ENCODE data around the gene GRIN2A. TPM values are rescaled to one million over a fixed set of nuclear protein-coding genes. Genes with fewer than 3 reads are reported as not detected.

The GRIN2A gene
- total RNA-seq, 1 donor from 2014 or later = 10.9 TPM

DNA sequence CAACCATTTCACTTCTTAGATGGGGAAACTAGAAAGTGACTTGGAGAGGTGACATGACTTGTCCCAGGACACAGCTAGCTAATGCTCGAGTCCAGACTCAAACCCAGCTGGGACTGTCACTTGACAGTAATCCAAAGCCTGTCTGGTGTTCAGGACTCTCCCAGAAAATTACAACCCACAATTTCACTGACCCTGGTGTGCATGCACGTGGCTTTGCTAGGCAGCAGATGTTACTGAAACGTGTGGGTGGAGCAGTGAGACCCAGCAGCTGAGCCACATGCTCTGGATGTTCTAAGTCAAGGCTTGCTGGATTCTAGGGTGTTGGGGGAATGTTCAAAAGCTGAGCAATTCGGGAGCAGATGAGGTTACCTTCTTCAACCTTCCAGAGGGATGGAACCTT is 364.6 kb downstream of the GRIN2A start:
- peak; percentile 33 for DNase-seq

DNA sequence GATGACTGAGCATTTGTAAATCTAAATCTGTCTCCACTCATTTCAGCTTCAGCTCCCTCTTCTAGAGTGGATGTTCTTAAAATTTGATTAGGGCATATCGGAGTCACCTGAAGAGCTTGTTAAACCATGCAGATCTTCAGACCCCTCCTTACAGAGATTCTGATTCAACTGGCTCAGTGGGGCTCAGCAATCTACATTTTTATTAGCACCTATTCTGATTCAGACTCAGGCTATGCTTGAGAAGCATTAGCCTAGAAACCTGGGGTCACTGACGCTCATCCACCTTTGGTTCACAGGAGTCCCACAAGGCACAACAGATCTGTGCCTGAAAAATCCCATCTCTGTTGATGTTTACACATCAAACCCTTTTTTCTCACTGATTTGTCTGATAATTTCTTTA is 365.6 kb downstream of the GRIN2A start:
- no peak for DNase-seq

DNA sequence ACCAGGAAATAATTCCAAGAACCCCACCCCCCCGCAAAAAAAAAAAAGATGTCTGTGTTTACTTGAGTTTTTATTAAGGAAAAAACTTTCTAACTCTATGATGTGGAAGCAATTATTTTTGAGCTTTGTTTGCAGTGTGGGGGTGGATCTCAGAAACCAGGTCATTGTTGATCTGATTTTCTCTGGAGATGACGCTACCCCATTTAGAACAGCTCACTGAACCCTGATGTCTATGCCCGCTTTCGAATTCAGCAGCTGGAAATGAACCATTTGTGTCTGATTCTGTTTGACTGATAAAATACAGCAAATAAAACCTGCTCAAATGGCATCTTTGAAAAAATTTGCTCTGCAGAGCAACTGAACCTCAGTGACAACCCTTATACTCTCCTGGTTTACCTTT is 368.6 kb downstream of the GRIN2A start:
- DNase-seq = no peak

DNA sequence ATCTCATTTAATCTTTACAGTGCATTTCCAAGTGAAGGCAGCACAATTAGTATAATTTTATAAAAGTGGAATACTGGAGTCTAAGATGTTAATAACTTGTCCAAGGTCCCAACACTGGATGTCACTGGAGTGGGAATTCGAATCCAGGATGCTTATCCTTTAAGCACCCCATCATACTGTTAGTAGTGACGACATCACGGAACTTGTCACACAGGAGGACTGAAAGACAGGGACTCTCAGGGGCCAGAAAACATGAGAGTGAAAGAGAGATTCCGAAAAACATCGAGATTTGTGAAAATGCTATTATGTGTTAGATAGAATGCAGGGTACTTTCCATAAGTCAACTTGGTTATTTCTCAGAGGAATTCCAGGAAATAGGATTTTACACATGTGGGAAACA is 374.0 kb downstream of the GRIN2A start:
- DNase-seq = no peak

DNA sequence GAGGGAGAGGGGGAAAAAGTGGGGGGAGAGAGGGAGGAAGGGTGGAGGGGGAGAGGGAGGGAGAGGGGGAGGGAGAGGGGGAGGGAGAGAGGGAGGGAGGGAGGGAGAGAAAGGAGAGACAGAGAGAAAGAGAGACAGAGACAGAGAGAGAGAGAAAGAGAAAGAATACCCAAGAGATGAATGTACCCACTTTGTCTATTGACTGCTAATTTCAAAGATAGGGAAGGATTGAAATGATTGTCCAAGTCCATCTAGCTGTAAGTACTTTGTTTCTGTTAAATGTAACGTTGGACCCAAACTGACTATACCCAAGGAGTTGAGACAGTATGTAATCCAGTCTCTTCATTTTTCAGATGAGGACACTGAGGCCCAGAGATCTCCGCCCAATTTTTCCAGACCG is 374.9 kb downstream of the GRIN2A start:
- DNase-seq = no peak

DNA sequence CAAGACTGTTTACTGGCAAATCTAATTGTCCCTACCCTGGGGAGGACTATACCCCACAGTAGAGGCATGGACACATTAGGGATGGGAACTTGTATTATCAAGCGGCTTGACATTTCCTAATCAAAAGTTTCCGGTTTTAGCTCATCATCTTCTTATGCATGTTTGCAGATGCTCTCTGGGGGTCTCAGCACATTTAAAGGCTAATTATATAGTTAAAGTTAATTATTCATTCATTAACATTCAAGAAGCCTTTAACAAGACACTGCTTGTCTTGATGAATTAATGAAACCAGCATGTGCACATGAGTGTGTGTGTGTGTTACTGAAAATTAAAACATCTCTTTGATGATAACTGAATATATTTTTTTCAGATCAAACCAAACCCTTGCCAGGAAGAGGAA is 377.1 kb downstream of the GRIN2A start:
- DNase-seq = no peak

DNA sequence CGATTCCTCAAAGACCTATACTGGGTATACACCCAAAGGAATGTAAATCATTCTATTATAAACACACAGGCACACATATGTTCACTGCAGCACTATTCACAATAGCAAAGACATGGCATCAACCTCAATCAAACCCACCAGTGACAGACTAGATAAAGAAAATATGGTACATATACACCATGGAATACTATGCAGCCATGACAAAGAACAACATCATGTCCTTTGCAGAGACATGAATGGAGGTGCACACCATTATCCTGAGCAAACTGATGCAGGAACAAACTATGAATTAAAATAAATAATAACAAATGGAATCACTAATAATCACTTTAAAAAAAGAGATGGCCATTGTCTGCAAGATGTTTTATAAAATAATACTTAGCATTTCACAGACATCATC is 380.1 kb downstream of the GRIN2A start:
- no peak for DNase-seq

DNA sequence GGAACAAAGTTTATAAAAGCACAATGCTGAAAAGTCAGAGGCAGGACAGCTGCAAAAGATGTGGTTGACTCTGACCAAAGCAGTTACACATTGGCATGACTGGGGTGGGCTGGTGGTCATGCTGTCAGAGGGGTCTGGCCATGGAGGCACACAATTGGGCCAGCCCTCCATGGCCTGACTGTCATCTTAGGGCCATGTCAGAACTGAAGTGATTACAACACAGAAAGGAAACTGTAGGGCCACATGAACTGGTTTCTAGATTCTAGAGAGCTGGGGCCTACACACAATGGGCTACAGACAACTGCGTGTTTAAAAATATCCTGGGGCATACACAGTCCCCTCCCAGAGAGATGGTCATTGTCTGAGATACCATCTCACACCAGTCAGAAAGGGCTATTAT is 380.6 kb downstream of the GRIN2A start:
- no peak for DNase-seq

DNA sequence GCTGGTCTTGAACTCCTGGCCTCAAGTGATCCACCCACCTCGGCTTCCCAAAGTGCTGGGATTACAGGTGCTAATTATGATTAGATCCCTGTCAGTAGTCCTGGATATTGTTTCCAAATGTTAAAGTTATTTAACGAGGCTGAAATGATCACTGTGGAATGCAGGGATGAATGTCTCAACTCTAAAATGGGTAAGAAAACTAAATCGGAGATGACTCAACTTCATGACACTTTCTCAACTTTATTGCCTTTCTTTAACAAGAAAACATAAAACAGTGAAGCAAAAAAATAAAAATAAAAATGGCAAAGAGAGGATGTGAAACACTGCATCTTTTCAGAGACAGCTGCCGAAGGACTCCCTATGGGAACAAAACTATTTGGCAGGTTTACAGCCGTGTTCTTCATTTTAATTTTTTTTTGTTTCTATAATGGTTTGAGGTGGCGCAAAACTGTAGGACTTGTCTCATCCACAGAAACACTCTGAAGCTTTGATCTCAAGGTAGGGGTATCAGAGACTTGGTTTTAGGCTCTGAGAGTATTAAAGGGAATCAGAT is 382.0 kb downstream of the GRIN2A start:
- DNase-seq = no peak

DNA sequence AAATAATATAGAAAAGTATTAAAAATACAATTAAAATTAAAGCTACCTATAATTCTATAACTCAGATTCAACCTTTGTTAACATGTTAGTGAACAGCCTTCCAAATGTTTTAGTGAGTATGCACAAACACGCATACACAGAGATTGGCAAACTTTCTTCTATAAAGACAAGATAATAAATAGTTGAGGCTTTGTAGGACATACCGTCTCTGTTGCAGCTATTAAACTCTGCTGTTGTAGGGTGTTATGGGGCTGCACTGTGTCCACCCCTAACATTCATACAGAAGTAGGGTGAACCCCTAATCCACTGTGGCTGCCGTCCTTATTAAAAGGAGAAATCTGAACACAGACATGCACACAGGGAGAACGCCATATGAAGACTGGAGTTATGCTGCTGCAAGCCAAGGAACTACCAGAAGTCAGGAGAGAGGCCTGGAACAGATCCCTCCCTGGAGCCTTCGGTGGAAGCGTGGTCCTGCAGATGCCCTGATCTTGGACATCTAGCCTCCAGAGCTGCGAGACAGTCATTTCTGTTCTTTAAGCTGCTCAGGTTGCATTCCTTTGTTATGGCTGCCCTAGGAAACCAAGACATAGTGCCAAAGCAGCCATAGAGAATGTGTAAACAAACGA is 383.2 kb downstream of the GRIN2A start:
- DNase-seq = no peak

DNA sequence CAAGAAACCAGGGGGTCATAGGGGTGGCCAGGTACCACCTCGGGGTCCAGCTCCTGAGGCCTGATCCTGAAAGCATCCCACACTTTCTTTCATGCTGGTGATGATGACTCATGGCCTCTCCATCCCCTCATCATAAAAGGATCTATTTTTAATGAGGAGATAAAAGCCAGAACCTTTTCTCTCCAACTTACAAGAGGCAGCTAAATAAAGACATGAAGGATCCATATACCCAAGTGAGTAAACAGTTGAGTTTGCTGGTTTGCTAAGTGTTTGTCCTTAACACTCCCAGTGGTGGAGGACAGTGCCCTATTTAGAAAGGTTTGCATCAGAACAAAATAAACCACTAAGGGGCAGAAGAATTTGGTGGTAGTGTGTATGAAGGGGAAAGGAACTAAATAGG is 383.8 kb downstream of the GRIN2A start:
- no peak for DNase-seq

DNA sequence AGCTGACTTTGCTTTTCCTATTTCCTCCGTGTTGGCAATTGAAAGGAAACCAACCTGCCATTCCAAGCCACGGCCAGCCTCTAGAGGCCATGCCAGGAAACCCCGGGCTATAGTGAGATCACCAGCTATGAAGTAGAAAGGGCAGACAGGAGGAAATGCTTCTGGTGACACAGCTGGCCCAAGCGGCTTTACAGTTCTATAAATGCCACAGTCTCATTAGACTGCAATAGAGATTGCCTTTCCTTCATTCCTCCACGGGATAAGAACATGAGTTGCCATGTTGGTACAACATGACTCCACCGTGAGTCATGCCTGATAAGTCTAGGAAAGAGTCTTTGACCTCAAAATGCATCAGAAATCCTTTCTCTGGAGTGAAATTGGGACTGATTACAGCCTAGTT is 384.9 kb downstream of the GRIN2A start:
- no peak for DNase-seq

DNA sequence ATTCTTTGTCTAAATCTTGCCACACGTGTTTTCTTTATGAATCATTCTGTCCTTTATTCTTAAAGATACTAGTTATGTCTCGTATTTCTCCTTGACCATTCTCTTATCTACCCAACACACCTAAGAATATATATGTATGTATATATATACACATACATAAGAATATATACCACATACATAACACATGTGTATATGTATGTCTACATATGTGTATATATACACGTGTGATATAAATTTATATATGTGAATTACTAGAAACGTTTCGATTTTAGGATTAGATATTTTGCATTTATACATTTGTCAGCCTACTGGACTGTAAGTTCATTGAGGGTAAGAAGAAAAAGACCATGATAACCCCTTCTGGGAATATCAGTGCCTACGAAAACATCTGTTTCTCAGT is 388.6 kb downstream of the GRIN2A start:
- no peak for DNase-seq

DNA sequence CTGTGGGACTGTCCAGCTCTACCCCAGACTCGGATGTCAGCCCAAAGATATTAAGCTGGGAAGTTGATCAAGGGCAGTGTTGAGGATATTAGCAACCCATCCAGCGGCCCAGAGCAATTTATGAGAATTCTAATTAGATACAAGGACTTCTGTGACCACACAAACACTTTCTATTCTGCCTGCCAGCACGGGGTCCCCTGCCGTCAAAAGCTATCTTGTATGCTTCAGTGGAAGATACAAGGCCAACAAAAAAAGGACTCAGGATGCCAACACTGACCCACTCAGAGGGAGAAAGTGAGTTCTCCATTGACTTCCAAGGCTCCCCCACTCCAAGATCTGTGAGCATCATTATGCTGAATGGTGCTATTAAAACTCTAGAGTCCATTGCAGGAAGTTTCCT is 390.7 kb downstream of the GRIN2A start:
- no peak for DNase-seq

DNA sequence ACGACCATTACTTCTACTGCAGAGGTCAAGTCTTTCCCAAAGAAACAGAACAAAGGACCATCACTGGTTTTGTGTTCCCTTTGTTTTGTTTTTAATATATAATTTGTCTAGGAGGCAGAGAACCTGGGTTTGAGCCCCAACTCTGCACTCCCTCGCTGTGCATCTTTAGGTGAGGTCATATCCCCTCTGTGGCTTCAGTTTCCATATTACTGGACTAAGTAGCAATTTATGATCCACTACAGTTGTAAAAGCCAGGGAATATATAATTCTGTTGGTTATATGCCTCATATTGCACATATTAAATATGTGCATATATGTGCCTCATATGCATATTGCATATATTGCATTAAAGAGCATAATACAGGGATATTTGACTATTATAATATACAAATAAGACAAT is 392.0 kb downstream of the GRIN2A start:
- DNase-seq = no peak

DNA sequence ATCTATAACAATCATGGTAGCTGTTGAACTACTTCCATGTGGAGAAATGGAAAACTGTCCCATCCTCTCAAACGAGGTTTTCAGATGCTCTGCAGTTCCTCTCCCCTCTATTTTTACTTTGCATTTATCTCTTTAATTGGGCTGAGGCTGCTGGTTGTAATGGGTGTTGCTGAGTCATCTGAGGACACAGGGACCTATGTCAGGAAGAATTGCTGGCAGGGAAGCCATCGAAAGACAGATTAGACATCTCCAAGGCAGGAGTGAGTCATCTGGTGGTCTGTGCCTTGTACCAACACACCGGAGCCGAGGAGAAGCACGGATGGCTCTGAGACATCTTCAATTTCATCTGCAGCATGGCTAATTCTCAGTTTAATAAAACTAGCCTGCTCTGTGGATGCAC is 394.5 kb downstream of the GRIN2A start:
- no peak for DNase-seq

DNA sequence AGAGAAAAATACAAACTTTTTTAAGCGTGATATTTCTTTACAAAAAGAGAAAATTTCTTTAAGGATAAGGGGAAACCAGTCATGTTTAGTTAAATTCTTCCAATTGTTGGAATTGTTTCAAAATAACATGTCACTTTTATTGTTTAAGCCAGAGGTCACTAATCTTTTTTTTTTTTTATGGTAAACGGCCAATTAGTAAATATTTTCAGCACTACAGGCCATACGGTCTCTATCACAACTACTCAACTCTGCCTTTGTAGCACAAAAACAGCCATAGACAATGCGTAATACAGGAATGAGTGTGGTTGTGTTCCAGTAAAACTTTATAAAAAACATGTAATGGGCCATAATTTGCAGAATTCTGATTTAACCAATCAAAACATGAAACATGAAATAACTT is 401.4 kb downstream of the GRIN2A start:
- no peak for DNase-seq

DNA sequence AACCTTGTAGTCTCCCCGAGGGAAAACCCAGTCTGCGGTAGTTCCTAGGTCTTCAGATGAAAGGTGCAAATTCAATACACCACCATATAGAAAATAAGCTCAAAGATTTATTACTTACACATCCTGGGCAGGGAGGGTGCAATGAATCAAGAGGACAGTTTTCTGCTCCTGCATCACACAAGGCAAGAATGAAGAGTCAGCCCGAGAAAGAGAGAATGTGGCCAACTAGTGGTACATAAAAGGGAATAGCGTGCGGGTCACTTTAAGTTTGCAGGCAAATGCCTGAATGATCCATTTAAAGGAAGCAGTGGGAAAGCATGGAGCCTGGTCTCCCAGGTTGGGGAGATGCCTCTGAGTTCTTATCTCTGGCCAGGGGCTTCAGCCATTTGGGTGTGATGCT is 403.4 kb downstream of the GRIN2A start:
- DNase-seq = no peak

DNA sequence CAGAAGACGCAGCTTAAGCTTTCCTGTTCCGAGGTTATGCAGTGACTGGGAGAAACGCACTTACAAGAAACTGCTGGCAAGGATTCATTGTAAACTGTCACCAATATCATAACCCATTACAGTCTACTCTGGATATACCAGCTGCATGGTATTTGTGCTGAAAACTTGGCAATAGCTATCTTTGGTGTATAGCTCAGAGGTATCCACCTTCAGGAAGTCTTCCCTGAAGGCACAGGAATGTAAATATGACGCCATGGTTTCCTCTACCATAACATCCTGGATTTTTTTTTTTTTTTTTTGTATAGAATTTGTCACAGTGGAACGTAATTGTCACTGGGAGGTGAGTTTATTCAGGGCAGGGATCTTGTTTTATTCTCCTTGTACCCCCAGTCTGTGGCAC is 406.2 kb downstream of the GRIN2A start:
- no peak for DNase-seq

DNA sequence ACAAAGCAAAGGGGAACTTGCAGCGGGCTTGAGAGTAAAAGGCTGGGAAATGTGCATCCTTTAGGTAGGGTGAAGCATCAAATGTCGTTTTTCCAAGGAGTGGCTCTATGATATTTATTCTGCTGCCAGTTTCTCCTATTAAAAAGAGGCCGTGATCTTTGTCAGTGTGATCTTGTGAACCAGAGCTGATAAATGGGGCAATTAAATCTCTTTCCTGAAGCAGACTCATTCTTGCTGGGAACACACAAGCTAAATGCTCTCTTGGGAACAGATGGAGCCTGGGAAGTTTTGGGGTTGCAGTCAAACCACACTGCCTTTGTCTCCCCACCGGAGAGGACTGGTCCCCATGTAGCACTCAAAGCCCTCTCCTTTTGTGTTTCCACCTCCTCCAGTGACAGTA is 408.9 kb downstream of the GRIN2A start:
- DNase-seq = no peak

DNA sequence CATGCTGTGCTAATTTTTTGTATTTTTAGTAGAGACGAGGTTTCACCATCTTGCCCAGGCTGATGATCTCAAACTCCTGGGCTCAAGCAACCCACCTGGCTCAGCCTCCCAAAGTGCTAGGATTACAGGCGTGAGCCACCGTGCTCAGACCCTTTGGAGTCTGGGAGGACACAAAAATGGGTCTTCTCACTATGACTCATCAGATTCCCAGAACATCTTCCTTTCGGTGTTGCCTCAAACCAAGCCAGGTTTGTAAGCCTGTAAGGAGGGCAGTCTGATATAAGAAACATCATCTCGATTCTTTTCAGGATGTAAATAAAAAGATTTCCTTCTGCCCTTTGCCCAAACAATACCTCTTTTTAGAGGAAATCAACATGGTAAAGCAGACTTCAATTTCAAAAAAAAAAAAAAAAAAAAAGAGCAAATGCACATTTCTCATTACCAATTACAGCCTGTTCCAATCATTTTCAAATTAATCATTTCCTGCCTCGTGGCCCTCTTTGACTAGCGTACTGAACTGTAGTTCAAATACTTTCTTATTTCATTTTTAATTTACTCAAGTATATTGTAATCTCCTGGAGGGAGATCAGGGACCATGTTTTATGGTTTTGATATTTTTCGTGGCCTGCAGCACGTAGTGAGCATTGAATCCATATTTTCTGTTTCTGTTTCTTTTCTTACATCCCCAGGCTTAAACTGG is 409.6 kb downstream of the GRIN2A start:
- DNase-seq = no peak

DNA sequence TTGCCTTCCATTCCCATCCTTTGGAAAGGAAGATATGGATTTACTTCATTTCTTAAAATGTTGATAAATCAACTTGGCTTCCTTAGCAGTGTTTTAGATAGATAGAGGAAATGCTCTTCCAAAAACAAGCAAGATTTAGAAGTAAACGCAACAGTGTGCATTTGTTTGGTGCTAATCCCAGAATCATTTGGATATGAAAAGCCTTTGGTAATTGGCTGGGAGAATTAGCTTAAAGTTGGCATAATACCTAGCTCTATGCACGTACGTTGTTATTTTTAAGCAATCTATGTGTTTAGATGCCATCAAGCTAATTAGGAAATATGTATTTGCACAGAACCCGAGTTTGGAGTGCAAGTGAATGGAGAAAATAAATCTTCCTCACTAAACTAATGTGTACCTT is 415.3 kb downstream of the GRIN2A start:
- no peak for DNase-seq

DNA sequence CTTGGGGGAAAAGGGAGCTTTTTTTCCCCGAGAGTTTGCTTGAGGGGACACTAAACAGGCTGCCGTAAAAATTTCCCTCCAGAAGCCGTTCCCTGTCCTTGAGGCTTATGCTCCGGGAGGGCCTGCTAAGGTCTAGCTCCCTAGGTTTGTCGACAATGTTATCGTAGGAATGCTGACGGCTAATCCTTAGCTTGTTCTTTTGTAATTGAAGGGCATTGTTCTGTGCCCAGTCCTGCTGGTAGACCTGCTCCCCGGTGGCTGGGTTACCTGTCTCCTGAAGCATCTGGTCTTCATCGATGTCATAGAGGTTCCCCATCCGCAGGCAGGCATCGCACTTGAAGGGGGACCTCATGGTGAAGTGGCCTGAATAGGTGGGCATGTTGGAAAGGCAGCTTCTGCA is 418.7 kb downstream of the GRIN2A start:
- no peak for DNase-seq

DNA sequence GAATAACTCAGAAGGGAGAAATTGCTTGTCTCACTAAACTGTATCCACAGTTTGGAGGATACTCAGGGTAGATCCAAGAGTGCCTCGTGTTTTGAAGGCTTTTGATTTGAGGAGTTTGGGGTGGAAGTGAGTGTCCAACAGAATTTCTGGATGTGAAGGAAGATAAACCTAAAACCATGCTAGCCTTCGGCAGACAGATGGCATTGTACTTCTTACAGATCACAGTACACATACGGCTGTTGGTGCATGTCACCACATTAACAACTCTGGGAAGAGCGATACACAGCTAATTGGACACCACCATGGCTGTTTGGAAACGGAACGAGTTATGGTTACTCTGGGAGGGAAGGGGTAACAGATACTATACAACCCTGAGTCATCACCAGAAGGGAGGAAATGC is 420.4 kb downstream of the GRIN2A start:
- peak; percentile 13 for DNase-seq
